Natural killer cell (primary cell): ENCODE data around the gene IL4R. TPM values are rescaled to one million over a fixed set of nuclear protein-coding genes. Genes with fewer than 3 reads are reported as not detected.

Source experiments
- ATAC-seq, 3 donors: fragments of 150-1000 bp in 2 of 3; fragments of 200-7000 bp in 1 of 3; cut with Tn5 transposase; 1 replicate in 1 of 3; 2 replicates in 2 of 3; pipeline ENCODE4 v1.10.0; 2021; ENCODE audit warnings: mild to moderate bottlenecking in 2 of 3, moderate library complexity in 2 of 3
- DNase-seq, 2 donors: peaks; one replicate each; pipeline versions ENCODE4 v3.0.0 to v3.0.0-alpha.2; 2013 to 2021; ENCODE audit warnings: mixed read lengths in 1 of 2
- H3K27ac ChIP-seq: one replicate; pipeline ENCODE4 v1.5.1; 2013; ENCODE audit warnings: mild to moderate bottlenecking, low read length
- H3K27me3 ChIP-seq: one replicate; pipeline ENCODE4 v1.6.1; 2013; ENCODE audit warnings: low read length; ENCODE audit not compliant: control insufficient read depth, insufficient read depth
- H3K36me3 ChIP-seq: one replicate; pipeline ENCODE4 v1.6.1; 2013; ENCODE audit warnings: low read length; ENCODE audit not compliant: control insufficient read depth, insufficient read depth
- H3K4me1 ChIP-seq: one replicate; pipeline ENCODE4 v1.6.1; 2013; ENCODE audit warnings: low read length; ENCODE audit not compliant: control insufficient read depth, insufficient read depth
- H3K4me3 ChIP-seq: one replicate; pipeline ENCODE4 v1.5.1; 2013; ENCODE audit warnings: low read length
- H3K9me3 ChIP-seq: one replicate; pipeline ENCODE4 v1.6.1; 2013; ENCODE audit warnings: low read length; ENCODE audit not compliant: control insufficient read depth, insufficient read depth
- H3K27ac Mint-ChIP-seq, 2 donors: one replicate each; pipeline ENCODE4 v1.8.0; 2022; ENCODE audit warnings: mild to moderate bottlenecking in 2 of 2, mixed read lengths in 2 of 2, moderate library complexity in 1 of 2
- H3K27me3 Mint-ChIP-seq, 2 donors: one replicate each; pipeline ENCODE4 v1.8.0; 2022; ENCODE audit warnings: low read depth in 2 of 2, mixed read lengths in 2 of 2
- H3K36me3 Mint-ChIP-seq: one replicate; pipeline ENCODE4 v1.8.0; 2022; ENCODE audit warnings: mixed read lengths
- H3K4me1 Mint-ChIP-seq, 2 donors: one replicate each; pipeline ENCODE4 v1.8.0; 2022; ENCODE audit warnings: mixed read lengths in 2 of 2
- H3K4me3 Mint-ChIP-seq: one replicate; pipeline ENCODE4 v1.8.0; 2022; ENCODE audit warnings: mild to moderate bottlenecking, moderate library complexity, mixed read lengths
- H3K9me3 Mint-ChIP-seq, 2 donors: one replicate each; pipeline ENCODE4 v1.8.0; 2022; ENCODE audit warnings: mixed read lengths in 2 of 2
- CTCF ChIP-seq: fragments of 200-600 bp; IDR thresholded peaks from one replicate; pipeline ENCODE4 v1.8.0; 2022; ENCODE audit warnings: antibody characterized with exemption
- WGBS: methylation state at CpG from one replicate; pipeline ENCODE4 v1.1.7; 2013; ENCODE audit warnings: missing lambda C conversion rate; ENCODE audit not compliant: insufficient coverage; 5-methylcytosine and 5-hydroxymethylcytosine counted together
- intact Hi-C: fragments of 100-400 bp; cut with micrococcal nuclease; formaldehyde crosslinking; loops from one replicate; pipeline ENCODE4 v1.14.2; 2022
- total RNA-seq, 4 donors: library from RNA; stranded (reverse); fragments of 120-200 nt in 1 of 4; gene quantifications; one replicate each; pipeline versions ENCODE4 v1.2.3 to v1.2.4, GENCODE V29; 2013 to 2022

The IL4R gene
- total RNA-seq, 3 donors from 2014 or later (not counting 1 experiment from before 2014, with no cell fraction given), result 70.2 to 87.2 (median 86.0) TPM

- intact Hi-C loops, result loop anchor here (5.0 kb wide), 1 partner anchor 36 kb away; no protein-coding TSS in a partner anchor
- Histone ChIP-seq H3K9me3 (no peaks in the 10 kb centered on the region), H3K4me1 (peaks cover 98% of the 10 kb centered on the region), H3K27ac (peak overlapping the region; percentile 92), H3K36me3 (peaks cover 4% of the 10 kb centered on the region), H3K4me3 (peak overlapping the region; percentile 72), H3K27me3 (no peaks in the 10 kb centered on the region)
- Mint-ChIP-seq H3K4me3 (peak overlapping the region; percentile 98), H3K27ac (peak overlapping the region; percentile 98 to 99), H3K27me3 (no peaks in the 10 kb centered on the region), H3K4me1 (peaks cover 86 to 96% of the 10 kb centered on the region in 2 donors), H3K9me3 (peaks cover 0 to 3% of the 10 kb centered on the region in 2 donors), H3K36me3 (no peaks in the 10 kb centered on the region)
- 64% methylated on average over 6 of the region's 6 CpGs for WGBS
- ATAC-seq (no peak), DNase-seq (peak in 1 of 2 donors; percentile 21)
- no peak for TF ChIP-seq CTCF
Measured at GRCh38 chr16:27403601-27403992, 89.8 kb downstream of the IL4R start.

- H3K27ac Mint-ChIP-seq, result peak overlapping the region; percentile 98 to 99
- no peak for TF ChIP-seq CTCF
- peak overlapping the region; percentile 98 for H3K4me3 Mint-ChIP-seq
- Histone ChIP-seq H3K4me3 (peak overlapping the region; percentile 72), H3K9me3 (no peaks in the 10 kb centered on the region), H3K36me3 (peaks cover 5% of the 10 kb centered on the region), H3K4me1 (peaks cover 93% of the 10 kb centered on the region), H3K27me3 (no peaks in the 10 kb centered on the region), H3K27ac (peak overlapping the region; percentile 92)
- H3K4me1 Mint-ChIP-seq, result peaks cover 85 to 92% of the 10 kb centered on the region in 2 donors
- 58% methylated on average over 10 of the region's 10 CpGs for WGBS
- no peak for ATAC-seq
- intact Hi-C loops, result loop anchor here (5.0 kb wide), 1 partner anchor 37 kb away; no protein-coding TSS in a partner anchor
- no peaks in the 10 kb centered on the region for H3K27me3 Mint-ChIP-seq
- DNase-seq, result peak in 1 of 2 donors; percentile 44
- H3K36me3 Mint-ChIP-seq, result no peaks in the 10 kb centered on the region
- peaks cover 0 to 3% of the 10 kb centered on the region in 2 donors for H3K9me3 Mint-ChIP-seq
Measured at GRCh38 chr16:27404163-27404823, 90.5 kb downstream of the IL4R start.

GRCh38 chr16:27405546-27406451 is 92.0 kb downstream of the IL4R start:
- ATAC-seq, result no peak
- no peaks in the 10 kb centered on the region for H3K27me3 ChIP-seq
- peak in 1 of 2 donors; percentile 68 for DNase-seq
- H3K27me3 Mint-ChIP-seq, result no peaks in the 10 kb centered on the region
- H3K9me3 Mint-ChIP-seq, result no peaks in the 10 kb centered on the region
- H3K27ac ChIP-seq, result peak overlapping the region; percentile 6
- no peaks in the 10 kb centered on the region for H3K9me3 ChIP-seq
- no peak overlapping the region for H3K4me3 ChIP-seq
- intact Hi-C loops, result no loop called here
- H3K36me3 Mint-ChIP-seq, result no peaks in the 10 kb centered on the region
- peaks cover 81 to 83% of the 10 kb centered on the region in 2 donors for H3K4me1 Mint-ChIP-seq
- H3K36me3 ChIP-seq, result peaks cover 7% of the 10 kb centered on the region
- WGBS, result 43% methylated on average over 14 of the region's 19 CpGs
- H3K4me1 ChIP-seq, result peaks cover 82% of the 10 kb centered on the region
- H3K27ac Mint-ChIP-seq, result peak overlapping the region; percentile 75 to 91
- no peak for TF ChIP-seq CTCF
- peak overlapping the region; percentile 67 for H3K4me3 Mint-ChIP-seq
